DND-41 (cell line): ENCODE measurements around the gene CTDSPL2.

Experiments used
- ATAC-seq: fragments of 200-7000 bp; cut with Tn5 transposase; 3 replicates; pipeline ENCODE4 v1.9.1; 2021; ENCODE audit warnings: low read depth; ENCODE audit not compliant: insufficient read depth
- DNase-seq: peaks from one replicate; pipeline ENCODE4 v3.0.0-alpha.2; 2020
- H2AFZ ChIP-seq: 2 replicates; pipeline ENCODE4 v1.6.0; 2012; ENCODE audit warnings: low read depth, low read length
- H3K27ac ChIP-seq: 2 replicates; pipeline ENCODE4 v1.5.1; 2012; ENCODE audit warnings: low read length, inconsistent platforms
- H3K27me3 ChIP-seq: fragments of 200-600 bp; sonication (generic); 2 replicates; pipeline ENCODE4 v1.6.0; 2012; ENCODE audit warnings: low read length, mild to moderate bottlenecking, inconsistent platforms; ENCODE audit not compliant: insufficient read depth, poor library complexity
- H3K36me3 ChIP-seq: 2 replicates; pipeline ENCODE4 v1.5.1; 2012; ENCODE audit warnings: low read length, inconsistent platforms; ENCODE audit not compliant: insufficient read depth
- H3K4me1 ChIP-seq: 2 replicates; pipeline ENCODE4 v1.5.1; 2012; ENCODE audit warnings: mild to moderate bottlenecking, low read length; ENCODE audit not compliant: insufficient read depth
- H3K4me2 ChIP-seq: 2 replicates; pipeline ENCODE4 v1.6.0; 2012; ENCODE audit warnings: mild to moderate bottlenecking, moderate library complexity, low read length, inconsistent platforms; ENCODE audit not compliant: insufficient read depth
- H3K4me3 ChIP-seq, 2 experiments: fragments of 200-600 bp in 1 of 2; shearing (Covaris generic) in 1 of 2; 2 replicates each; pipeline ENCODE4 v1.5.1; 2012 to 2016; ENCODE audit warnings: inconsistent platforms in 2 of 2, low read length in 2 of 2, mild to moderate bottlenecking in 2 of 2, low read depth in 1 of 2, moderate library complexity in 1 of 2
- H3K79me2 ChIP-seq: 2 replicates; pipeline ENCODE4 v1.6.0; 2012; ENCODE audit warnings: low read length, inconsistent platforms; ENCODE audit not compliant: insufficient read depth
- H3K9ac ChIP-seq: 2 replicates; pipeline ENCODE4 v1.6.0; 2012; ENCODE audit warnings: low read depth, mild to moderate bottlenecking, inconsistent platforms, low read length, moderate library complexity
- H3K9me3 ChIP-seq: 2 replicates; pipeline ENCODE4 v1.5.1; 2012; ENCODE audit warnings: low read length, moderate library complexity, mild to moderate bottlenecking, inconsistent platforms; ENCODE audit not compliant: insufficient read depth, severe bottlenecking
- H4K20me1 ChIP-seq: 2 replicates; pipeline ENCODE4 v1.6.0; 2012; ENCODE audit warnings: low read length; ENCODE audit not compliant: insufficient read depth
- CTCF ChIP-seq: IDR thresholded peaks from 2 replicates; pipeline ENCODE4 v1.5.1; 2012; ENCODE audit warnings: borderline replicate concordance, low read length, moderate library complexity, mild to moderate bottlenecking; ENCODE audit not compliant: poor library complexity, severe bottlenecking; ENCODE audit errors: extremely low read depth
- EZH2 ChIP-seq: IDR thresholded peaks from 3 replicates; pipeline ENCODE4 v1.6.1; 2012; ENCODE audit warnings: borderline replicate concordance, low read depth, mild to moderate bottlenecking, moderate library complexity, low read length, inconsistent platforms; ENCODE audit not compliant: severe bottlenecking

The CTDSPL2 gene

DNA sequence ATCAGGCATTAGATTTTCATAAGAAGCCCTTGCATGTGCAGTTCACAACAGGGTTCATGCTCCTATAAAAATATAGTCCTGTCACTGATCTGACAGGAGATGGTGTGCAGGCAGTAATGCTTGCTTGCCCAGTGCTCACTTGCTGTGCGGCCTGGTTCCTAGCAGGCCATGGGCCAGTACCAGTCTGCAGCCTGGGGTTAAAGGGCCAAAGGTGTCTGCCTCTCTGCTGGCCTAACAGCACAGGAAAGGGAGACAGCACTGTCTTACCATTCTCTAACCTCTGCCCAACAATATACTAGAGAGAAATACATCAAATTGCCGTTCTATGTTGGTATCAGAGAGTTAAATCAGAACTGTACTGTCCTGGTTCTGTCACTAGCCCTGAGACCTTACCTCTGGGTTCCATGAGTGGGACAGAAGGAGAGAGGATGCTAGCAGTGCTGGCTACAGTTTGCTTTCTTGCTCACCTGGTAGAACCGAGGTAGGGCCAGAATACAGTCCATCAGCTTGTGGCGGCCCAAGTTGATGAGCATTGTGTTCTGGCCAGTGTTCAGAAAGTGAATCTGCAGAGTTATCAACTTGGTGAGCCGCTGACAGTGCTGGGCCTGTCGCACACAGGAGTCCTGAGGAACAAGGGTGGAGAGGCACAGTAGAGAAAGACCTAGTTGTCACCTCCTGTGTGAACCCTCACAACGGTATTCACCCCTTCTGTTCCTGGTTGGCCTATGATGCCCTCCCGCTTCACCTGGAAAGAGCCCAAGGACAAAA lies 138.1 kb downstream of the CTDSPL2 start:
- Histone ChIP-seq H3K27me3 (no peaks in the 10 kb centered on the region), H3K79me2 (no peaks in the 10 kb centered on the region), H3K36me3 (peaks cover 74% of the 10 kb centered on the region), H3K4me3 (no peak overlapping the region), H2AFZ (no peak overlapping the region), H3K9me3 (peaks cover 8% of the 10 kb centered on the region), H4K20me1 (no peaks in the 10 kb centered on the region), H3K4me1 (no peaks in the 10 kb centered on the region), H3K4me2 (no peak overlapping the region), H3K27ac (no peak overlapping the region), H3K9ac (no peak overlapping the region)
- no peak for TF ChIP-seq CTCF
- TF ChIP-seq EZH2 = no peak
- ATAC-seq (no peak), DNase-seq (no peak)

DNA sequence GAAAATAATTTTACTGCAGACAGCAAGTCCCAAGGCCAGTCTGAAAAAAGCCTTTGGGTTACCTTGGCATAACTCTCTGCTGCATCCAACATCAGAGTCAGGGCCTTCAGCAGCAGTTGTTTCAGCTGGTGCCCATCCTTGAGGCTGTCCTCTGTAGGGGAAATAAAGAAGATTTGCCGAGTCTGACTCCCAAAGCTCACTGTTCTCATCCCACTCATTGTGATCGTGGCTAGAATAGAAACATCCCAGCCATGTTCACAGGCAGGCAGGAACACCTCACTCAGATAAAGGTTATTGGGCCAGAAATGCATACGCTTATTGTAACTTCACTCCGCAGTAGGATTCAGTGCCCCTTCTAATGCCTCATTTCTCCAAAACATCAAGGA lies 138.7 kb downstream of the CTDSPL2 start:
- H3K4me2 ChIP-seq = no peak overlapping the region
- no peak for ATAC-seq
- H3K36me3 ChIP-seq = peaks cover 68% of the 10 kb centered on the region
- DNase-seq = no peak
- H2AFZ ChIP-seq = no peak overlapping the region
- H3K4me1 ChIP-seq = no peaks in the 10 kb centered on the region
- no peaks in the 10 kb centered on the region for H3K27me3 ChIP-seq
- H3K9me3 ChIP-seq = peaks cover 8% of the 10 kb centered on the region
- no peak for TF ChIP-seq CTCF
- TF ChIP-seq EZH2 = no peak
- no peaks in the 10 kb centered on the region for H4K20me1 ChIP-seq
- H3K27ac ChIP-seq = no peak overlapping the region
- H3K9ac ChIP-seq = no peak overlapping the region
- no peak overlapping the region for H3K4me3 ChIP-seq
- no peaks in the 10 kb centered on the region for H3K79me2 ChIP-seq

GRCh38 chr15:44568338-44568737 lies 140.9 kb downstream of the CTDSPL2 start:
- no peak overlapping the region for H3K4me3 ChIP-seq
- H3K9me3 ChIP-seq = peaks cover 8% of the 10 kb centered on the region
- no peak overlapping the region for H3K9ac ChIP-seq
- H3K27me3 ChIP-seq = no peaks in the 10 kb centered on the region
- H3K36me3 ChIP-seq = peaks cover 52% of the 10 kb centered on the region
- TF ChIP-seq EZH2 (no peak), CTCF (no peak)
- no peak for ATAC-seq
- no peak for DNase-seq
- H4K20me1 ChIP-seq = no peaks in the 10 kb centered on the region
- H3K4me2 ChIP-seq = no peak overlapping the region
- H3K79me2 ChIP-seq = no peaks in the 10 kb centered on the region
- H2AFZ ChIP-seq = no peak overlapping the region
- no peak overlapping the region for H3K27ac ChIP-seq
- no peaks in the 10 kb centered on the region for H3K4me1 ChIP-seq

DNA sequence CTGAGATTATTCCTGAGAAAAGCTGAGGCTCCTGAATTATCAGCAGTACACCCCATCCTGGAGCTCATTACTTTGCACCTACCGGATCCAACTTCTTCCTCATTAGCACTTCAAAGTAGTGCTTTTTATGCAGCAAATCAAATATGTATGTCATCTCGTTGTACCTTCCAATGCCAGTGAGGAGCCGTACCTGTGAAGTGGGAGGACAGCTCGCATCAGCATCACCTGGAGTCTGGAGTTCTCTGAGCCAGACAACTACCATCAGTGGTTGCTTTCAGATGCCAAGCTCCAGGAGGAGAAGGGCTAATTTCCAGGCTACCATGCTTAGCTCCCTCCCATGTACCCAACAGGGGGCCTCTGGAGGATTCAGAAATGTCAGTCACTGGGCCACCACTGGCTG lies 141.9 kb downstream of the CTDSPL2 start:
- no peak overlapping the region for H3K27ac ChIP-seq
- H3K36me3 ChIP-seq = peaks cover 47% of the 10 kb centered on the region

More for the DNA sequence above, 141.9 kb downstream of the CTDSPL2 start:
- no peak for ATAC-seq
- TF ChIP-seq EZH2 = no peak
- Histone ChIP-seq H3K4me1 (no peaks in the 10 kb centered on the region), H4K20me1 (no peaks in the 10 kb centered on the region), H3K9ac (no peak overlapping the region), H2AFZ (no peak overlapping the region), H3K9me3 (peaks cover 5% of the 10 kb centered on the region), H3K4me3 (no peak overlapping the region), H3K4me2 (no peak overlapping the region), H3K79me2 (no peaks in the 10 kb centered on the region), H3K27me3 (no peaks in the 10 kb centered on the region)
- no peak for DNase-seq
